ENCODE data around the gene PLA2G12B. TPM values are rescaled to one million over a fixed set of nuclear protein-coding genes. Genes with fewer than 3 reads are reported as not detected.
A peak's percentile ranks its signal among the peaks of the same experiment; 100 is the strongest.

The PLA2G12B gene
- total RNA-seq, 1 experiment from 2014 or later, result not detected

DNA sequence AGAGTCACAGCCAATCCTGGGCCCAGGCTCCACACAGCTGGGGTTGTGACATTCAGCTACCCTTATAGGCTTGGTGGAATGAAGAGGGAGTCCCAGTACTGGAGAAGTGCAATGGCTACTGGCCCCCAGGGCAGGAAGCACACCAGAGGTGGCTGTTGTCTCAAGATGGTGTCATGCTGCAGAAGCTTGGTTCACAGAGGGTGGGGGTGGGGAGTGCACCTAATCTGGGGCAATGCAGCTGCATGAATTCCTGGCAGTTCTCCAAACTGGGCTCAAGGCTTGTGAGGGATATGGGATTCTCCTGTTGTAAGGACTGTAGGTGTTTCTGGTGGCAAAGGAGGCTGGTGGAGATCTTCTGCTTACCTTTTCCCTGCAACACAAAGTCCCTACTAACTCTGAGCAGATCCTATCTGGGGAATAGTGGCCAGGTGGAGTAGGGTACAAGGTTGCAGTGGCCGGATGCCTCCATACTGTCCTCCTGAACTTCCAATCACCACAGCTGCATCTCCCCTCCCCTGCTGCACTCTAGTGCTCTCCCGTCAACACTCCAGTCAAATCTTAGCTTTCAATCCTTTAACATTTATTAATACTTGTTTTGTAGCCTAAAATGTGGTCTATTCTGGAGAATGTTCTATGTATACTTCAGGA is 27.4 kb upstream of the PLA2G12B start:
- no peak for DNase-seq
- Histone ChIP-seq H3K36me3 (ENCODE audit: low read depth, low read length) (no peaks in the 10 kb centered on the region; the same call in 1 of the 2 replicates), H3K27me3 (ENCODE audit: low read length) (no peaks in the 10 kb centered on the region), H3K27ac (ENCODE audit: low read length) (no peak overlapping the region), H3F3A (ENCODE audit: low read length, unreplicated experiment) (no peaks in the 10 kb centered on the region), H4K20me1 (ENCODE audit: low read length) (no peaks in the 10 kb centered on the region), H3K79me2 (ENCODE audit: low read length) (no peaks in the 10 kb centered on the region), H3K4me3 (ENCODE audit: low read length) (no peak overlapping the region), H2AFZ (ENCODE audit: low read length) (no peak overlapping the region), H3K9ac (ENCODE audit: low read length) (no peak overlapping the region), H3K4me2 (ENCODE audit: low read length) (no peak overlapping the region), H3K4me1 (ENCODE audit: insufficient read depth, low read length) (no peaks in the 10 kb centered on the region), H3K9me3 (ENCODE audit: low read length) (peaks cover 33% of the 10 kb centered on the region), H3K9me2 (replicated peaks; ENCODE audit: low read length) (no peaks in the 10 kb centered on the region)
- no peak for TF ChIP-seq EZH2 (IDR thresholded peaks at IDR 0.05; ENCODE audit: low read length, unreplicated experiment)
- TF ChIP-seq, protein P1, sequence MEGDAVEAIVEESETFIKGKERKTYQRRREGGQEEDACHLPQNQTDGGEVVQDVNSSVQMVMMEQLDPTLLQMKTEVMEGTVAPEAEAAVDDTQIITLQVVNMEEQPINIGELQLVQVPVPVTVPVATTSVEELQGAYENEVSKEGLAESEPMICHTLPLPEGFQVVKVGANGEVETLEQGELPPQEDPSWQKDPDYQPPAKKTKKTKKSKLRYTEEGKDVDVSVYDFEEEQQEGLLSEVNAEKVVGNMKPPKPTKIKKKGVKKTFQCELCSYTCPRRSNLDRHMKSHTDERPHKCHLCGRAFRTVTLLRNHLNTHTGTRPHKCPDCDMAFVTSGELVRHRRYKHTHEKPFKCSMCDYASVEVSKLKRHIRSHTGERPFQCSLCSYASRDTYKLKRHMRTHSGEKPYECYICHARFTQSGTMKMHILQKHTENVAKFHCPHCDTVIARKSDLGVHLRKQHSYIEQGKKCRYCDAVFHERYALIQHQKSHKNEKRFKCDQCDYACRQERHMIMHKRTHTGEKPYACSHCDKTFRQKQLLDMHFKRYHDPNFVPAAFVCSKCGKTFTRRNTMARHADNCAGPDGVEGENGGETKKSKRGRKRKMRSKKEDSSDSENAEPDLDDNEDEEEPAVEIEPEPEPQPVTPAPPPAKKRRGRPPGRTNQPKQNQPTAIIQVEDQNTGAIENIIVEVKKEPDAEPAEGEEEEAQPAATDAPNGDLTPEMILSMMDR (conservative IDR thresholded peaks at IDR 0.05; ENCODE audit: low read depth, low read length), result no peak
- no peak for TF ChIP-seq EZH2phosphoT487 (IDR thresholded peaks at IDR 0.05; ENCODE audit: borderline replicate concordance, low read length)
- CTCF ChIA-PET, result no interaction called here
- POLR2A ChIA-PET (ENCODE audit: unreplicated experiment), result interaction anchor here (0.6 kb wide), 1 partner anchor 62 kb away, joined by 4 read pairs; no protein-coding TSS in a partner anchor
- intact Hi-C loops (cut with micrococcal nuclease), result no loop called here
- peak; percentile 21 for ATAC-seq
- no TSS peak for BruUV-seq (replicated peaks)

DNA sequence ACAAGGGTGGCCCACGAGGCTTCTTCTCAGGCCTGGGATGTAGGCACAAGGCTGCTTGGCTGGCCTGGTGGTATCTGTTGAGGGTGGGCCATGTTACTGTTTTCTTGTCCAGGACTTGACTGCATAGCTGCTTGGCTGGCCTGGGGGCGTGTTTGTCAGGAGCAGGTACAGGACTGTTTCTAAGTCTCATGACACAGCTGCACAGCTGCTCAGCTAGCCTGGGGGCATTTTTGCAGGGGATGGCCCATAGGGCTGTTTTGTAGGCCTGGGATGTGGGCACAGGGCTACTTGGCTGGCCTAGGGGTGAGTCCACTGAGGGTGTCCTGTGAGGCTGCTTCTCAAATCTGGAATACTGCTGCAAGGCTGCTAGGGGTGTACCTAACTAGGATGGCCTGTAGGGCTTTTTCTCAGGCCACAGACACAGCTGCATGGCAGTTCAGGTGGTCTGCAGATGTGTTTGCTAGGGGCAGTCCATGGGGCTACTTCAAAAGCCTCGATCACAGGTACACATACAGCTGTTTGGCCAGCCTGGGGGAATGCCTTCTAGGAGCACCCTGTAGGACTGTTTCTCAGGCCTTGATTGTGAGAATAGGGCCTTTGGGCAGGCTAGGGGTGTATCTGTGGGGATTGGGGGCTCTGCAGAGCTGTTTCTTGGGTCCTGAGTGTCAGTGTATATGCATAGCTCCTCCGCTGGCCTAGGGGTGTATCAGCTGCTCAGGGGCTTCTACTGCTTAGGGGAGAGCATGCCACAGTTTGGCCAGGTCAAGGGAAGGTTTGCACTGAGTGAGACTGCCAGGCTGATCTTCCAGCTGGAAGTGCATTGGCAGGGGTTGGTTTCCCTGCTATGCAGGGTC is 26.6 kb upstream of the PLA2G12B start:
- Histone ChIP-seq H3K4me3 (ENCODE audit: low read length) (no peak overlapping the region), H2AFZ (ENCODE audit: low read length) (no peak overlapping the region), H3K4me1 (ENCODE audit: insufficient read depth, low read length) (no peaks in the 10 kb centered on the region), H3K27ac (ENCODE audit: low read length) (no peak overlapping the region), H4K20me1 (ENCODE audit: low read length) (no peaks in the 10 kb centered on the region), H3K9me3 (ENCODE audit: low read length) (peaks cover 41% of the 10 kb centered on the region), H3K9me2 (replicated peaks; ENCODE audit: low read length) (no peaks in the 10 kb centered on the region), H3F3A (ENCODE audit: low read length, unreplicated experiment) (no peaks in the 10 kb centered on the region), H3K79me2 (ENCODE audit: low read length) (no peaks in the 10 kb centered on the region), H3K27me3 (ENCODE audit: low read length) (no peaks in the 10 kb centered on the region), H3K36me3 (ENCODE audit: low read depth, low read length) (no peaks in the 10 kb centered on the region; the same call in 1 of the 2 replicates), H3K4me2 (ENCODE audit: low read length) (no peak overlapping the region), H3K9ac (ENCODE audit: low read length) (no peak overlapping the region)
- BruUV-seq (replicated peaks), result no TSS peak
- no peak for DNase-seq
- ChIA-PET POLR2A (ENCODE audit: unreplicated experiment) (no interaction called here), CTCF (no interaction called here)
- TF ChIP-seq EZH2phosphoT487 (IDR thresholded peaks at IDR 0.05; ENCODE audit: borderline replicate concordance, low read length), result no peak
- TF ChIP-seq, protein P1 (conservative IDR thresholded peaks at IDR 0.05; ENCODE audit: low read depth, low read length), result 0 out of 2 replicates have a peak, but pooled peaks have one; percentile 12
- ATAC-seq, result peak; percentile 19
- intact Hi-C loops (cut with micrococcal nuclease), result no loop called here

DNA sequence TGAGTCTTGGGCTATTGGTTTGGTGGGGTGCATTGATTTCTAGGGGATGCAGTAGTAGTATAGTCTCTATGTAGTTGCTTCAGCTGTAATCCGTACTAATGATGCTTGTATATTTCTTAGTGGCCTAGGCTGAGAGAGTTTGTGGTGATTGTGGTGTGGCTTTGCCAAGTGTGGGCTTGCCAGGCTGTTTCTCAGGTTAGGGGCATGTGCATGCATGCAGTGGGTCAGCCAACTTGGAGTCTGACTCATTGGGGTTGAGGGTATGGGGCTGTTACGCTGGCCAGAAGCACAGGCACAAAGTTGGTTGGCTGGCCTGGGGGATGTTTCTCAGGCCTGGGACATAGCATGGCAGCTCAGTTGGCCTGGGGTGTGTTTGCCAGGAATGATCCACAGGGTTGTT is 25.7 kb upstream of the PLA2G12B start:
- H3K4me2 ChIP-seq (ENCODE audit: low read length), result no peak overlapping the region
- DNase-seq (no peak), ATAC-seq (no peak)
- H3K4me1 ChIP-seq (ENCODE audit: insufficient read depth, low read length), result no peaks in the 10 kb centered on the region
- no peak overlapping the region for H2AFZ ChIP-seq (ENCODE audit: low read length)
- TF ChIP-seq, protein P1 (conservative IDR thresholded peaks at IDR 0.05; ENCODE audit: low read depth, low read length), result no peak
- TF ChIP-seq EZH2 (IDR thresholded peaks at IDR 0.05; ENCODE audit: low read length, unreplicated experiment), result no peak
- no peak for TF ChIP-seq EZH2phosphoT487 (IDR thresholded peaks at IDR 0.05; ENCODE audit: borderline replicate concordance, low read length)
- H3K36me3 ChIP-seq (ENCODE audit: low read depth, low read length), result no peaks in the 10 kb centered on the region; the same call in 1 of the 2 replicates
- ChIA-PET POLR2A (ENCODE audit: unreplicated experiment) (no interaction called here), CTCF (no interaction called here)
- no peak overlapping the region for H3K27ac ChIP-seq (ENCODE audit: low read length)
- H3F3A ChIP-seq (ENCODE audit: low read length, unreplicated experiment), result no peaks in the 10 kb centered on the region
- no peak overlapping the region for H3K9ac ChIP-seq (ENCODE audit: low read length)
- no peaks in the 10 kb centered on the region for H3K27me3 ChIP-seq (ENCODE audit: low read length)
- no peaks in the 10 kb centered on the region for H3K79me2 ChIP-seq (ENCODE audit: low read length)
- H4K20me1 ChIP-seq (ENCODE audit: low read length), result no peaks in the 10 kb centered on the region
- no peak overlapping the region for H3K4me3 ChIP-seq (ENCODE audit: low read length)
- H3K9me2 ChIP-seq (replicated peaks; ENCODE audit: low read length), result no peaks in the 10 kb centered on the region
- BruUV-seq (replicated peaks), result no TSS peak
- intact Hi-C loops (cut with micrococcal nuclease), result no loop called here
- peaks cover 49% of the 10 kb centered on the region for H3K9me3 ChIP-seq (ENCODE audit: low read length)

Data from PC-3 (cell line).